ENCODE data around the gene CYSLTR2.

DNA sequence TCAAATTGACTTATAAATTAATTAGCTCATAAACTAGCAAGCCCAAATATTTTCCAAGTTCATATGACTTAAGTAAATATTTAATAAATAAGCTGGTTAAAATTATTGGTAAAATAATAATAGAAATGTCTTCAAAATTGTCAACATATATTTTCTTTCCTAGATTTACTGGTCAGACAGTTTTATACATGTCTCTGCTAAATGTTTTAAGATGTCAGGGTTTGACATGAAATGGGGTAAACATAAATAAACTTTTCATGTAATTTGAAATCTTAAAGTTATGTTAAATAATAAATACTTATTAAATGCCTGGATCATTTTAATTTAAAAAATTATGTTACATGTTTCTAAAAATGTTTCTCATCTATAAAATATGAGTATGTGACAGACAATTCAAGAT, 18.3 kb upstream of the CYSLTR2 start:
- TF ChIP-seq, protein P1, sequence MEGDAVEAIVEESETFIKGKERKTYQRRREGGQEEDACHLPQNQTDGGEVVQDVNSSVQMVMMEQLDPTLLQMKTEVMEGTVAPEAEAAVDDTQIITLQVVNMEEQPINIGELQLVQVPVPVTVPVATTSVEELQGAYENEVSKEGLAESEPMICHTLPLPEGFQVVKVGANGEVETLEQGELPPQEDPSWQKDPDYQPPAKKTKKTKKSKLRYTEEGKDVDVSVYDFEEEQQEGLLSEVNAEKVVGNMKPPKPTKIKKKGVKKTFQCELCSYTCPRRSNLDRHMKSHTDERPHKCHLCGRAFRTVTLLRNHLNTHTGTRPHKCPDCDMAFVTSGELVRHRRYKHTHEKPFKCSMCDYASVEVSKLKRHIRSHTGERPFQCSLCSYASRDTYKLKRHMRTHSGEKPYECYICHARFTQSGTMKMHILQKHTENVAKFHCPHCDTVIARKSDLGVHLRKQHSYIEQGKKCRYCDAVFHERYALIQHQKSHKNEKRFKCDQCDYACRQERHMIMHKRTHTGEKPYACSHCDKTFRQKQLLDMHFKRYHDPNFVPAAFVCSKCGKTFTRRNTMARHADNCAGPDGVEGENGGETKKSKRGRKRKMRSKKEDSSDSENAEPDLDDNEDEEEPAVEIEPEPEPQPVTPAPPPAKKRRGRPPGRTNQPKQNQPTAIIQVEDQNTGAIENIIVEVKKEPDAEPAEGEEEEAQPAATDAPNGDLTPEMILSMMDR (IDR thresholded peaks at IDR 0.05; ENCODE audit: low read length) = no peak
- no peak for TF ChIP-seq EZH2 (IDR thresholded peaks at IDR 0.05; ENCODE audit: borderline replicate concordance, low read length)
